HEK293 (cell line): ENCODE data around the gene ZNF618.

Experiments
- GLI4 ChIP-seq: fragments of 450-650 bp; formaldehyde crosslinking; IDR thresholded peaks from 2 replicates; pipeline ENCODE4 v1.5.1; 2016; ENCODE audit warnings: missing biosample characterization, missing genetic modification characterization
- KLF7 ChIP-seq: fragments of 450-650 bp; formaldehyde crosslinking; IDR thresholded peaks from 2 replicates; pipeline ENCODE4 v1.5.1; 2016; ENCODE audit warnings: missing biosample characterization, missing genetic modification characterization, borderline replicate concordance
- MZF1 ChIP-seq: fragments of 450-650 bp; formaldehyde crosslinking; IDR thresholded peaks from 2 replicates; pipeline ENCODE4 v1.5.1; 2017; ENCODE audit warnings: missing biosample characterization, missing genetic modification characterization, borderline replicate concordance
- TCF7L2 ChIP-seq: IDR thresholded peaks from 2 replicates; pipeline ENCODE4 v1.6.1; 2011; ENCODE audit warnings: low read depth, mild to moderate bottlenecking, inconsistent platforms, low read length, moderate library complexity, borderline replicate concordance
- ZNF311 ChIP-seq: fragments of 450-650 bp; formaldehyde crosslinking; IDR thresholded peaks from 2 replicates; pipeline ENCODE4 v1.5.1; 2017; ENCODE audit warnings: missing biosample characterization, missing genetic modification characterization, borderline replicate concordance
- ZNF768 ChIP-seq: fragments of 450-650 bp; formaldehyde crosslinking; IDR thresholded peaks from 2 replicates; pipeline ENCODE4 v1.5.1; 2018; ENCODE audit warnings: missing biosample characterization, mild to moderate bottlenecking, missing genetic modification characterization
- ZNF792 ChIP-seq: fragments of 450-650 bp; formaldehyde crosslinking; IDR thresholded peaks from 2 replicates; pipeline ENCODE4 v1.5.1; 2016; ENCODE audit warnings: missing biosample characterization, missing genetic modification characterization
- ZNF830 ChIP-seq: fragments of 450-650 bp; IDR thresholded peaks from 2 replicates; pipeline ENCODE4 v1.5.0; 2018; ENCODE audit warnings: missing biosample characterization, missing genetic modification characterization, low read depth, mild to moderate bottlenecking, moderate library complexity
- TF ChIP-seq, protein P1 (sequence below): fragments of 450-650 bp; formaldehyde crosslinking; IDR thresholded peaks from 2 replicates; pipeline ENCODE4 v1.5.1; 2016; ENCODE audit warnings: missing biosample characterization, missing genetic modification characterization
- TF ChIP-seq, protein P2 (sequence below): fragments of 450-650 bp; formaldehyde crosslinking; IDR thresholded peaks from 2 replicates; pipeline ENCODE4 v1.5.1; 2016; ENCODE audit warnings: missing biosample characterization, missing genetic modification characterization

DNA sequence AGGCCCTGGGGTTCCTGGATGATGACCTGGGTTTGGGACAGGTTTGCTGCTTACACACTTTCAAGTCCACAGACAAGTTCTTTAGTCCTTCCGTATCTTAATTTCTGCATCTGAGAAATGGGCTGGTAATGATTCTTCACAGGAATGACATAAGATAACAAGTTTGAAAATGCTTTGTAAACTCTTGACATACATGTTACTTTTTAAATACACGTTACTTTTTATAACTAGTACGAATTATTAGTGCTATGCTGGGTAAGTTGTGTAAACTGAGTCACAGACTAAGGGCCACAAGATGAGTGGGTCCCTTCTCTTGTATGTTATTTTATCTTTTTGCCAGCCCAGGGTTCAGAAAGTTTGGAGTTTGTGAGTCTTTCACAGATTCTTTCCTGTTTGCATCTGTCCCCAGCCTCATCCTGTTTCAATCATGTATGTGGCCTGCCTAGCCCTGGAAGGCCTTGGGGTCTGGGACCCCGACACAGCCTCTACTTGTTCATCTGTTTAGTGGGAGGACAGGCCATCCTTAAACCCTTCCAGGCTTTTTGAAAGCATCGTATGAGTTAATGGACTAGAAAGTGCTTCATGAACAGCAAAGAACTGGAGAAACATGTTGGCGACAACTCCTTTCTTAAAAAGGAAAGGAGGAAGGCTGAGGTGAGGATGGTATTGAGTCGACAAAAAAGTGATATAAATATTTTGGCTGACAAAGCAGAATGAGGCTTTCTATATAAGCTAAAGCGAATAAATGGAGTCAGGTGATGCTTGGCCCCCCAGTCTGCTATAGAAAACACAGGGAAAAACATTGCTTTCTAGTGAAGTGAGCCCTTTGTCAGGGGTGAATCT lies 9.3 kb downstream of the ZNF618 start:
- no peak for TF ChIP-seq ZNF768 (tag by site-specific recombination)
- no peak for TF ChIP-seq ZNF830 (tag by site-specific recombination)
- TF ChIP-seq, protein P1, sequence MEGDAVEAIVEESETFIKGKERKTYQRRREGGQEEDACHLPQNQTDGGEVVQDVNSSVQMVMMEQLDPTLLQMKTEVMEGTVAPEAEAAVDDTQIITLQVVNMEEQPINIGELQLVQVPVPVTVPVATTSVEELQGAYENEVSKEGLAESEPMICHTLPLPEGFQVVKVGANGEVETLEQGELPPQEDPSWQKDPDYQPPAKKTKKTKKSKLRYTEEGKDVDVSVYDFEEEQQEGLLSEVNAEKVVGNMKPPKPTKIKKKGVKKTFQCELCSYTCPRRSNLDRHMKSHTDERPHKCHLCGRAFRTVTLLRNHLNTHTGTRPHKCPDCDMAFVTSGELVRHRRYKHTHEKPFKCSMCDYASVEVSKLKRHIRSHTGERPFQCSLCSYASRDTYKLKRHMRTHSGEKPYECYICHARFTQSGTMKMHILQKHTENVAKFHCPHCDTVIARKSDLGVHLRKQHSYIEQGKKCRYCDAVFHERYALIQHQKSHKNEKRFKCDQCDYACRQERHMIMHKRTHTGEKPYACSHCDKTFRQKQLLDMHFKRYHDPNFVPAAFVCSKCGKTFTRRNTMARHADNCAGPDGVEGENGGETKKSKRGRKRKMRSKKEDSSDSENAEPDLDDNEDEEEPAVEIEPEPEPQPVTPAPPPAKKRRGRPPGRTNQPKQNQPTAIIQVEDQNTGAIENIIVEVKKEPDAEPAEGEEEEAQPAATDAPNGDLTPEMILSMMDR (tag by site-specific recombination): no peak
- no peak for TF ChIP-seq ZNF311 (tag by site-specific recombination)
- TF ChIP-seq, protein P2, sequence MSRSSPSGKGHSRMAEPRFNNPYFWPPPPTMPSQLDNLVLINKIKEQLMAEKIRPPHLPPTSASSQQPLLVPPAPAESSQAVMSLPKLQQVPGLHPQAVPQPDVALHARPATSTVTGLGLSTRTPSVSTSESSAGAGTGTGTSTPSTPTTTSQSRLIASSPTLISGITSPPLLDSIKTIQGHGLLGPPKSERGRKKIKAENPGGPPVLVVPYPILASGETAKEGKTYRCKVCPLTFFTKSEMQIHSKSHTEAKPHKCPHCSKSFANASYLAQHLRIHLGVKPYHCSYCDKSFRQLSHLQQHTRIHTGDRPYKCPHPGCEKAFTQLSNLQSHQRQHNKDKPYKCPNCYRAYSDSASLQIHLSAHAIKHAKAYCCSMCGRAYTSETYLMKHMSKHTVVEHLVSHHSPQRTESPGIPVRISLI (tag by site-specific recombination): no peak
- no peak for TF ChIP-seq TCF7L2
- TF ChIP-seq ZNF792 (tag by site-specific recombination): no peak
- no peak for TF ChIP-seq GLI4
- no peak for TF ChIP-seq MZF1 (tag by site-specific recombination)
- no peak for TF ChIP-seq KLF7 (tag by site-specific recombination)
